Stimulated activated effector memory CD8-positive, alpha-beta T cell treated with anti-CD3 and anti-CD28 coated beads, Interleukin-12 subunit alpha, Interleukin-12 subunit beta, amount 100 ng/mL, for 72 hours (primary cell): ENCODE measurements around the gene RSAD2.

ENCODE experiments used
- ATAC-seq: fragments of 150-1000 bp; cut with Tn5 transposase; 2 replicates; pipeline ENCODE4 v1.10.0; 2021
- DNase-seq, 2 donors: peaks; one replicate each; pipeline ENCODE4 v3.0.0; 2021 to 2022; ENCODE audit warnings: low spot score in 2 of 2
- H3K27ac Mint-ChIP-seq: one replicate; pipeline ENCODE4 v1.8.0; 2022; ENCODE audit warnings: mild to moderate bottlenecking, mixed read lengths
- H3K36me3 Mint-ChIP-seq: one replicate; pipeline ENCODE4 v1.8.0; 2022; ENCODE audit warnings: mild to moderate bottlenecking, mixed read lengths
- H3K4me1 Mint-ChIP-seq: one replicate; pipeline ENCODE4 v1.8.0; 2022; ENCODE audit warnings: mixed read lengths
- H3K4me3 Mint-ChIP-seq: one replicate; pipeline ENCODE4 v1.8.0; 2022; ENCODE audit warnings: mild to moderate bottlenecking, mixed read lengths
- H3K9me3 Mint-ChIP-seq: one replicate; pipeline ENCODE4 v1.8.0; 2022; ENCODE audit warnings: mixed read lengths

RSAD2 gene

GRCh38 chr2:6877402-6878304 lies at the start of gene RSAD2:
Gene RSAD2 (plus strand): TSS chr2:6877777. CDS start chr2:6877801, 24 bp downstream.
- Mint-ChIP-seq H3K9me3 (peaks cover 3% of the 10 kb centered on the region), H3K4me1 (peaks cover 36% of the 10 kb centered on the region), H3K27ac (no peak within 1 kb of the TSS), H3K4me3 (peak within 1 kb of the TSS; percentile 62), H3K36me3 (no peaks in the 10 kb centered on the region)
- no peak for DNase-seq
- peak; percentile 93 for ATAC-seq

GRCh38 chr2:6828299-6828584 lies 49.3 kb upstream of the RSAD2 start:
- no peak for DNase-seq
- Mint-ChIP-seq H3K4me1 (peaks cover 7% of the 10 kb centered on the region), H3K4me3 (no peak overlapping the region), H3K27ac (no peak overlapping the region), H3K36me3 (peaks cover 6% of the 10 kb centered on the region), H3K9me3 (peaks cover 20% of the 10 kb centered on the region)
- no peak for ATAC-seq

GRCh38 chr2:6831229-6831628 lies 46.3 kb upstream of the RSAD2 start:
- H3K4me1 Mint-ChIP-seq, result peaks cover 8% of the 10 kb centered on the region
- H3K27ac Mint-ChIP-seq, result no peak overlapping the region
- peaks cover 6% of the 10 kb centered on the region for H3K36me3 Mint-ChIP-seq
- peaks cover 27% of the 10 kb centered on the region for H3K9me3 Mint-ChIP-seq
- no peak for ATAC-seq
- H3K4me3 Mint-ChIP-seq, result no peak overlapping the region
- no peak for DNase-seq

GRCh38 chr2:6832596-6833299 lies 44.8 kb upstream of the RSAD2 start:
- no peak for DNase-seq
- H3K4me3 Mint-ChIP-seq, result peak overlapping the region; percentile 31
- ATAC-seq, result no peak
- H3K4me1 Mint-ChIP-seq, result peaks cover 8% of the 10 kb centered on the region
- peak overlapping the region; percentile 83 for H3K27ac Mint-ChIP-seq
- H3K9me3 Mint-ChIP-seq, result peaks cover 27% of the 10 kb centered on the region
- peaks cover 6% of the 10 kb centered on the region for H3K36me3 Mint-ChIP-seq

- peaks cover 27% of the 10 kb centered on the region for H3K9me3 Mint-ChIP-seq
- peak overlapping the region; percentile 83 for H3K27ac Mint-ChIP-seq
- DNase-seq (no peak), ATAC-seq (no peak)
- peak overlapping the region; percentile 31 for H3K4me3 Mint-ChIP-seq
- peaks cover 6% of the 10 kb centered on the region for H3K36me3 Mint-ChIP-seq
- peaks cover 8% of the 10 kb centered on the region for H3K4me1 Mint-ChIP-seq
These were observed 44.3 kb upstream of the RSAD2 start for GRCh38 chr2:6833300-6833604.

- H3K4me3 Mint-ChIP-seq, result no peak overlapping the region
- H3K36me3 Mint-ChIP-seq, result peaks cover 6% of the 10 kb centered on the region
- no peak for ATAC-seq
- DNase-seq, result no peak
- peaks cover 27% of the 10 kb centered on the region for H3K9me3 Mint-ChIP-seq
- H3K27ac Mint-ChIP-seq, result no peak overlapping the region
- H3K4me1 Mint-ChIP-seq, result peaks cover 8% of the 10 kb centered on the region
These were observed 43.4 kb upstream of the RSAD2 start for GRCh38 chr2:6834163-6834562.

GRCh38 chr2:6835467-6835866 lies 42.1 kb upstream of the RSAD2 start:
- peaks cover 26% of the 10 kb centered on the region for H3K9me3 Mint-ChIP-seq
- peak; percentile 67 for ATAC-seq
- H3K27ac Mint-ChIP-seq, result no peak overlapping the region

GRCh38 chr2:6838673-6839319 lies 38.8 kb upstream of the RSAD2 start:
- H3K27ac Mint-ChIP-seq, result no peak overlapping the region
- H3K36me3 Mint-ChIP-seq, result no peaks in the 10 kb centered on the region
- DNase-seq (no peak), ATAC-seq (no peak)
- no peak overlapping the region for H3K4me3 Mint-ChIP-seq
- H3K4me1 Mint-ChIP-seq, result no peaks in the 10 kb centered on the region
- H3K9me3 Mint-ChIP-seq, result peaks cover 16% of the 10 kb centered on the region

More at GRCh38 chr2:6835467-6835866, 42.1 kb upstream of the RSAD2 start:
- no peak for DNase-seq
- Mint-ChIP-seq H3K4me3 (no peak overlapping the region), H3K4me1 (peaks cover 8% of the 10 kb centered on the region), H3K36me3 (peaks cover 6% of the 10 kb centered on the region)

GRCh38 chr2:6841537-6842287 lies 35.9 kb upstream of the RSAD2 start:
- no peak for DNase-seq
- Mint-ChIP-seq H3K4me1 (no peaks in the 10 kb centered on the region), H3K9me3 (peaks cover 24% of the 10 kb centered on the region), H3K4me3 (no peak overlapping the region), H3K36me3 (no peaks in the 10 kb centered on the region), H3K27ac (no peak overlapping the region)
- ATAC-seq, result no peak

- Mint-ChIP-seq H3K4me1 (no peaks in the 10 kb centered on the region), H3K4me3 (no peak overlapping the region), H3K36me3 (no peaks in the 10 kb centered on the region), H3K27ac (no peak overlapping the region), H3K9me3 (peaks cover 31% of the 10 kb centered on the region)
- ATAC-seq (no peak), DNase-seq (peak in 1 of 2 donors; percentile 54)
These were observed 32.3 kb upstream of the RSAD2 start for GRCh38 chr2:6845312-6845711.

GRCh38 chr2:6845903-6846302 lies 31.7 kb upstream of the RSAD2 start:
- DNase-seq, result no peak
- H3K4me3 Mint-ChIP-seq, result no peak overlapping the region
- peaks cover 31% of the 10 kb centered on the region for H3K9me3 Mint-ChIP-seq
- no peaks in the 10 kb centered on the region for H3K36me3 Mint-ChIP-seq
- H3K27ac Mint-ChIP-seq, result no peak overlapping the region
- ATAC-seq, result no peak
- no peaks in the 10 kb centered on the region for H3K4me1 Mint-ChIP-seq

- no peaks in the 10 kb centered on the region for H3K36me3 Mint-ChIP-seq
- H3K9me3 Mint-ChIP-seq, result peaks cover 31% of the 10 kb centered on the region
- no peaks in the 10 kb centered on the region for H3K4me1 Mint-ChIP-seq
- no peak for ATAC-seq
- no peak overlapping the region for H3K4me3 Mint-ChIP-seq
- no peak for DNase-seq
- no peak overlapping the region for H3K27ac Mint-ChIP-seq
These were observed 31.0 kb upstream of the RSAD2 start for GRCh38 chr2:6846540-6846939.

GRCh38 chr2:6846967-6847681 lies 30.5 kb upstream of the RSAD2 start:
- Mint-ChIP-seq H3K4me3 (no peak overlapping the region), H3K36me3 (no peaks in the 10 kb centered on the region), H3K9me3 (peaks cover 31% of the 10 kb centered on the region), H3K27ac (no peak overlapping the region), H3K4me1 (no peaks in the 10 kb centered on the region)
- ATAC-seq (no peak), DNase-seq (no peak)

GRCh38 chr2:6852195-6852594 lies 25.4 kb upstream of the RSAD2 start:
- no peaks in the 10 kb centered on the region for H3K36me3 Mint-ChIP-seq
- no peak overlapping the region for H3K27ac Mint-ChIP-seq
- H3K9me3 Mint-ChIP-seq, result peaks cover 11% of the 10 kb centered on the region

GRCh38 chr2:6854416-6854815 lies 23.2 kb upstream of the RSAD2 start:
- no peaks in the 10 kb centered on the region for H3K4me1 Mint-ChIP-seq

More at GRCh38 chr2:6852195-6852594, 25.4 kb upstream of the RSAD2 start:
- Mint-ChIP-seq H3K4me1 (no peaks in the 10 kb centered on the region), H3K4me3 (no peak overlapping the region)
- DNase-seq, result no peak
- no peak for ATAC-seq

More at GRCh38 chr2:6854416-6854815, 23.2 kb upstream of the RSAD2 start:
- Mint-ChIP-seq H3K27ac (no peak overlapping the region), H3K36me3 (peaks cover 4% of the 10 kb centered on the region), H3K9me3 (peaks cover 5% of the 10 kb centered on the region), H3K4me3 (no peak overlapping the region)
- DNase-seq (no peak), ATAC-seq (no peak)
